ENCODE measurements around the gene POLD2.

POLD2 gene

GRCh38 chr7:44112997-44113763 lies 10.2 kb downstream of the POLD2 start:
- DNase-seq = peak in 1 of 3 experiments; percentile 54

- DNase-seq = peak in 1 of 3 experiments; percentile 54
Measured at GRCh38 chr7:44112231-44112996, 10.9 kb downstream of the POLD2 start.

- DNase-seq = peak in 1 of 3 experiments; percentile 27
Measured at GRCh38 chr7:44111761-44112160, 11.6 kb downstream of the POLD2 start.

- no peak for DNase-seq
Measured at GRCh38 chr7:44110719-44111635, 12.4 kb downstream of the POLD2 start.

- DNase-seq = no peak
Measured at GRCh38 chr7:44109991-44110390, 13.4 kb downstream of the POLD2 start.

- no peak for DNase-seq
Measured at GRCh38 chr7:44108768-44109750, 14.3 kb downstream of the POLD2 start.

- DNase-seq = no peak
Measured at GRCh38 chr7:44107961-44108767, 15.2 kb downstream of the POLD2 start.

GRCh38 chr7:44107116-44107960 lies 16.0 kb downstream of the POLD2 start:
- no peak for DNase-seq

GRCh38 chr7:44106311-44107065 lies 16.9 kb downstream of the POLD2 start:
- DNase-seq = no peak

- DNase-seq = no peak
Measured at GRCh38 chr7:44105832-44106231, 17.5 kb downstream of the POLD2 start.

- DNase-seq = no peak
Measured at GRCh38 chr7:44104860-44105771, 18.2 kb downstream of the POLD2 start.

GRCh38 chr7:44103923-44104859 lies 19.2 kb downstream of the POLD2 start, which contains the start of gene AEBP1:
TSS of gene AEBP1 (plus strand) at chr7:44104345. CDS start at chr7:44104666, 321 bp downstream.
- DNase-seq = peak in 2 of 3 experiments; percentile 40 to 56

- no peak for DNase-seq
Measured at GRCh38 chr7:44103566-44103922, 19.8 kb downstream of the POLD2 start.

- no peak for DNase-seq
Measured at GRCh38 chr7:44102846-44103565, 20.3 kb downstream of the POLD2 start.

- no peak for DNase-seq
Measured at GRCh38 chr7:44101966-44102845, 21.1 kb downstream of the POLD2 start.
